Endothelial cell (in vitro differentiated cells): ENCODE results near the gene SPATA18. TPM values are rescaled to one million over a fixed set of nuclear protein-coding genes. Genes with fewer than 3 reads are reported as not detected.
"Not testable (repeated sequence)": the region's sequence is repeated elsewhere in the genome, so short reads cannot be mapped to it uniquely, and the experiment has no call there.

ENCODE experiments used
- DNase-seq: peaks from one replicate; pipeline ENCODE4 v3.0.0; 2021; ENCODE audit warnings: low spot score
- H3K27ac Mint-ChIP-seq: one replicate; pipeline ENCODE4 v1.8.0; 2021; ENCODE audit warnings: mixed read lengths, inconsistent platforms; ENCODE audit not compliant: unreplicated experiment
- H3K27me3 Mint-ChIP-seq: one replicate; pipeline ENCODE4 v1.8.0; 2021; ENCODE audit warnings: mild to moderate bottlenecking, moderate library complexity, mixed read lengths, inconsistent platforms; ENCODE audit not compliant: unreplicated experiment
- H3K36me3 Mint-ChIP-seq: one replicate; pipeline ENCODE4 v1.8.0; 2021; ENCODE audit warnings: mild to moderate bottlenecking, low read depth, mixed read lengths, inconsistent platforms; ENCODE audit not compliant: unreplicated experiment
- H3K4me1 Mint-ChIP-seq: one replicate; pipeline ENCODE4 v1.8.0; 2021; ENCODE audit warnings: mild to moderate bottlenecking, mixed read lengths, inconsistent platforms; ENCODE audit not compliant: unreplicated experiment
- H3K4me3 Mint-ChIP-seq: one replicate; pipeline ENCODE4 v1.8.0; 2021; ENCODE audit warnings: mild to moderate bottlenecking, mixed read lengths, inconsistent platforms; ENCODE audit not compliant: unreplicated experiment
- H3K9me3 Mint-ChIP-seq: one replicate; pipeline ENCODE4 v1.8.0; 2021; ENCODE audit warnings: mixed read lengths, inconsistent platforms; ENCODE audit not compliant: unreplicated experiment
- CTCF ChIP-seq: fragments of 200-600 bp; sonication (generic); IDR thresholded peaks from one replicate; pipeline ENCODE4 v1.5.0; 2021; ENCODE audit warnings: antibody characterized with exemption; ENCODE audit not compliant: unreplicated experiment
- total RNA-seq: library from RNA; stranded (reverse); fragmentation: NEBNext Ultra II Directional; extraction: Animal tissue kit (Norgen Biotek cat#: 25700); gene quantifications from one replicate; pipeline ENCODE4 v1.2.1, GENCODE V29; 2021; ENCODE audit not compliant: unreplicated experiment

The SPATA18 gene
- total RNA-seq, 1 donor from 2014 or later: 17.3 TPM

- Mint-ChIP-seq H3K4me1 (no peaks in the 10 kb centered on the region), H3K36me3 (no peaks in the 10 kb centered on the region), H3K9me3 (no peaks in the 10 kb centered on the region), H3K27me3 (peaks cover 1% of the 10 kb centered on the region), H3K27ac (no peak overlapping the region), H3K4me3 (no peak overlapping the region)
- no peak for TF ChIP-seq CTCF
- DNase-seq: no peak
Measured at GRCh38 chr4:52126226-52126625, 75.1 kb downstream of the SPATA18 start.

DNA sequence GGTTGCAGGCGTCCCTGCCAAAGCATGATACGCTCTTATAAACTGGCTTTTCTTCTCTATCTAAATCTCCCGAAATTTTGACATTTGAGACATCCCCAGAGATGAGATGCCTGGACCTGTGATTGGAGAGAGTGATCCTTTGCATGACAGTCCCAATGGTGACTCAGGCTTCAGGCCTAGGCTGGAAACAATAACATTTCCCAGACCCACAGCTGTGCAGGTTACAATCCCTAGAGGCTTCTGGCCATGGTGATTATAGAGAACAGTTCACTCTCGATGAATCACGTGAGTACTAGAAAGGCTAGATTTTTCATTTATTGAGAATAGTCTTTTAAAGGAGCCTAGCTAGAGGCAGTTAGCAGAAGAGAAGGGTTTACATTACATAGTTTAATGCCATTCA lies 75.9 kb downstream of the SPATA18 start:
- no peak for TF ChIP-seq CTCF
- H3K4me1 Mint-ChIP-seq: no peaks in the 10 kb centered on the region
- no peaks in the 10 kb centered on the region for H3K9me3 Mint-ChIP-seq
- no peak overlapping the region for H3K4me3 Mint-ChIP-seq
- no peak overlapping the region for H3K27ac Mint-ChIP-seq
- no peak for DNase-seq
- no peaks in the 10 kb centered on the region for H3K36me3 Mint-ChIP-seq
- H3K27me3 Mint-ChIP-seq: no peaks in the 10 kb centered on the region

DNA sequence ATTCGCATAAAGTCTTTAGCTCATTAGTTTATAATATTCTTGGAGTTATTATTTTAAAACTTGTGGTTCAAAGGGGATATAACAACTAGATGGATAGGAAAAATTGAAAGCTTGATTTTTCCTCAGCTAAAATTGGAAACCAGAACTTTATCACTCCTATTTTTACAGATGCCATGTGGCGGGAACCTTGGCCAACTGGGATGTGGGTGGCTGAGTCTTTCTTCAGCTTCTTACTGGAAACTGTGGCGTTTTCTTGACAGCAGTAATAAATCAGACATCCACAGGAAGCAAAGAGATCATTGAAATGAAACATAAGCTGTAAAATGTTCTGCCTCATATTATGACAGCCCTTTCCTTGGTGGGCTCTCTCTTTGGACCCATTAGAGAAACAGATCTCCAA lies 84.1 kb downstream of the SPATA18 start:
- H3K27ac Mint-ChIP-seq: no peak overlapping the region
- H3K27me3 Mint-ChIP-seq: peaks cover 3% of the 10 kb centered on the region
- no peaks in the 10 kb centered on the region for H3K4me1 Mint-ChIP-seq

DNA sequence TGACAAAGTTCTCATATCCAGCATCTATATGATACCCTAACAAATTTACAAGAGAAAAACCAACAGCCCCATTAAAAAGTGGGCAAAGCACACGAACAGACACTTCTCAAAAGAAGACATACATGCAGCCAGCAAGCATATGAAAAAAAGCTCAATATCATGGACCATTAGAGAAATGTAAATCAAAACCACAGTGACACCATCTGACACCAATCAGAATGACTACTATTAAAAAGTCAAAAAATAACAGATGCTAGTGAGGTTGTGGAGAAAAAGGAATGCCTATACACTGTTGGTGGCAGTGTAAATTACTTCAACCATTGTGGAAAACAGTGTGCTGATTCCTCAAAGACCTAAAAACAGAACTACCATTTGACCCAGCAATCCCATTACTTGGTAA lies 86.0 kb downstream of the SPATA18 start:
- H3K27ac Mint-ChIP-seq, H3K4me3 Mint-ChIP-seq, H3K4me1 Mint-ChIP-seq, H3K9me3 Mint-ChIP-seq, DNase-seq, H3K27me3 Mint-ChIP-seq, H3K36me3 Mint-ChIP-seq: not testable (repeated sequence)

More for the DNA sequence above, 84.1 kb downstream of the SPATA18 start:
- no peak for TF ChIP-seq CTCF
- Mint-ChIP-seq H3K4me3 (no peak overlapping the region), H3K36me3 (no peaks in the 10 kb centered on the region), H3K9me3 (no peaks in the 10 kb centered on the region)
- no peak for DNase-seq

- no peak overlapping the region for H3K4me3 Mint-ChIP-seq
- no peak for TF ChIP-seq CTCF
- peaks cover 3% of the 10 kb centered on the region for H3K4me1 Mint-ChIP-seq
- no peak for DNase-seq
- peaks cover 3% of the 10 kb centered on the region for H3K27me3 Mint-ChIP-seq
- no peaks in the 10 kb centered on the region for H3K36me3 Mint-ChIP-seq
- H3K9me3 Mint-ChIP-seq: no peaks in the 10 kb centered on the region
- no peak overlapping the region for H3K27ac Mint-ChIP-seq
Measured at GRCh38 chr4:52142816-52143215, 91.7 kb downstream of the SPATA18 start.

DNA sequence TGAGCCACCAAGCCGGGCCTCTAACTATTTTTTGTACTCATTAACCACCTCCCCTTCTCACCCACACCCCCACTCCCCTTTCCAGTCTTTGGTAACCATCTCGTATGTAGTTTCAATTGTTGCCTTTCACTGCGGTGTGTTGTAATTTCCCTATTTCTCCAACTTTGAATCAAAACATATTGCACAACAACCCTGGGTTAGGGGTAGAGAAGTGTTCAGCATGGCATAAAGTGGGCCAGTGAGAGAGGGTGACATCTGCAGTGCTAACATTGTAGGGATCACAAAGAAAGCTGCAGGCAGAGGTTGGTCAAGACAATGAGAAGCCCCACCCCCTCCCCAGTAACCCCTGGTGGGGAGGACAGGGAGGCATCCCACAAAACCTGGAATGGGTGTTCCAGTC lies 92.7 kb downstream of the SPATA18 start:
- peaks cover 3% of the 10 kb centered on the region for H3K4me1 Mint-ChIP-seq
- H3K4me3 Mint-ChIP-seq: no peak overlapping the region
- TF ChIP-seq CTCF: no peak
- H3K27me3 Mint-ChIP-seq: peaks cover 3% of the 10 kb centered on the region
- no peak overlapping the region for H3K27ac Mint-ChIP-seq
- H3K36me3 Mint-ChIP-seq: no peaks in the 10 kb centered on the region
- no peaks in the 10 kb centered on the region for H3K9me3 Mint-ChIP-seq
- DNase-seq: no peak
